SK-N-SH treated with all-trans-retinoic acid at 6 μM for 48 hours (cell line): ENCODE results near the gene B4GALT2.

Experiments
- CREB5 ChIP-seq: fragments of 250-450 bp; sonication (Bioruptor Pico); IDR thresholded peaks from 2 replicates; pipeline ENCODE4 v1.5.1; 2020; ENCODE audit warnings: low read depth, mild to moderate bottlenecking, moderate library complexity
- GLIS3 ChIP-seq: fragments of 250-450 bp; sonication (Bioruptor Pico); IDR thresholded peaks from 2 replicates; pipeline ENCODE4 v1.5.0; 2020; ENCODE audit warnings: mild to moderate bottlenecking, moderate library complexity
- RARB ChIP-seq: fragments of 250-450 bp; sonication (Bioruptor Pico); IDR thresholded peaks from 2 replicates; pipeline ENCODE4 v1.8.0; 2021; ENCODE audit warnings: mild to moderate bottlenecking, moderate library complexity
- SNAI2 ChIP-seq: fragments of 250-450 bp; sonication (Bioruptor Pico); IDR thresholded peaks from 2 replicates; pipeline ENCODE4 v1.5.0; 2020; ENCODE audit warnings: mild to moderate bottlenecking, moderate library complexity

GRCh38 chr1:44024031-44024902 lies 45.3 kb downstream of the B4GALT2 start:
- TF ChIP-seq CREB5, result no peak
- no peak for TF ChIP-seq GLIS3 (CRISPR knock-in tag)
- no peak for TF ChIP-seq SNAI2 (CRISPR knock-in tag)
- TF ChIP-seq RARB (CRISPR knock-in tag), result no peak
